Astrocyte (in vitro differentiated cells and primary cell): Measurements from ENCODE around the gene LYPD6B. TPM values are rescaled to one million over a fixed set of nuclear protein-coding genes. Genes with fewer than 3 reads are reported as not detected.

Experiments used
- DNase-seq: peaks from one replicate; pipeline ENCODE4 v3.0.0-alpha.2; 2010; ENCODE audit warnings: low read depth
- FAIRE-seq: peaks from 2 replicates; lab custom pipeline; 2011; peaks lifted over from hg19 to GRCh38; lab: Jason Lieb, UNC
- H2AFZ ChIP-seq: 2 replicates; pipeline ENCODE4 v1.6.0; 2012; ENCODE audit warnings: low read depth, low read length, inconsistent platforms
- H3K27ac ChIP-seq: 2 replicates; pipeline ENCODE4 v1.5.1; 2011; ENCODE audit warnings: low read depth, low read length, inconsistent platforms
- H3K27me3 ChIP-seq: 2 replicates; pipeline ENCODE4 v1.6.0; 2011; ENCODE audit warnings: low read length, inconsistent platforms; ENCODE audit not compliant: insufficient read depth
- H3K36me3 ChIP-seq: 2 replicates; pipeline ENCODE4 v1.5.1; 2011; ENCODE audit warnings: low read length, inconsistent platforms; ENCODE audit not compliant: insufficient read depth
- H3K4me1 ChIP-seq: 2 replicates; pipeline ENCODE4 v1.5.1; 2011; ENCODE audit warnings: low read length, inconsistent platforms; ENCODE audit not compliant: insufficient read depth
- H3K4me2 ChIP-seq: 2 replicates; pipeline ENCODE4 v1.6.0; 2012; ENCODE audit warnings: low read length, inconsistent platforms
- H3K4me3 ChIP-seq: 2 replicates; pipeline ENCODE4 v1.5.1; 2011; ENCODE audit warnings: low read depth, mild to moderate bottlenecking, low read length, inconsistent platforms; ENCODE audit not compliant: insufficient read depth
- H3K79me2 ChIP-seq: 2 replicates; pipeline ENCODE4 v1.6.0; 2012; ENCODE audit warnings: mild to moderate bottlenecking, low read length, inconsistent platforms; ENCODE audit not compliant: insufficient read depth
- H3K9ac ChIP-seq: 2 replicates; pipeline ENCODE4 v1.6.0; 2012; ENCODE audit warnings: mild to moderate bottlenecking, low read length, inconsistent platforms
- H3K9me3 ChIP-seq: 2 replicates; pipeline ENCODE4 v1.5.1; 2012; ENCODE audit warnings: low read depth, mild to moderate bottlenecking, low read length, inconsistent platforms; ENCODE audit not compliant: insufficient read depth
- H4K20me1 ChIP-seq: 2 replicates; pipeline ENCODE4 v1.6.0; 2012; ENCODE audit warnings: low read length, inconsistent platforms; ENCODE audit not compliant: insufficient read depth
- H3K27ac Mint-ChIP-seq: one replicate; pipeline ENCODE4 v1.8.0; 2021; ENCODE audit warnings: mild to moderate bottlenecking, mixed read lengths; ENCODE audit not compliant: unreplicated experiment
- H3K27me3 Mint-ChIP-seq: one replicate; pipeline ENCODE4 v1.8.0; 2021; ENCODE audit warnings: low read depth, mixed read lengths; ENCODE audit not compliant: unreplicated experiment
- H3K36me3 Mint-ChIP-seq: one replicate; pipeline ENCODE4 v1.8.0; 2021; ENCODE audit warnings: low read depth, mixed read lengths; ENCODE audit not compliant: unreplicated experiment
- H3K4me1 Mint-ChIP-seq: one replicate; pipeline ENCODE4 v1.8.0; 2021; ENCODE audit warnings: low read depth, mixed read lengths; ENCODE audit not compliant: unreplicated experiment
- H3K4me3 Mint-ChIP-seq: one replicate; pipeline ENCODE4 v1.8.0; 2021; ENCODE audit warnings: mild to moderate bottlenecking, moderate library complexity, mixed read lengths; ENCODE audit not compliant: unreplicated experiment
- H3K9me3 Mint-ChIP-seq: one replicate; pipeline ENCODE4 v1.8.0; 2021; ENCODE audit warnings: mild to moderate bottlenecking, mixed read lengths; ENCODE audit not compliant: unreplicated experiment
- CTCF ChIP-seq: IDR thresholded peaks from 2 replicates; pipeline ENCODE4 v1.5.1; 2011; ENCODE audit warnings: low read depth, mild to moderate bottlenecking, inconsistent platforms, low read length, moderate library complexity; ENCODE audit not compliant: insufficient read depth
- EZH2 ChIP-seq: IDR thresholded peaks from 2 replicates; pipeline ENCODE4 v1.6.1; 2012; ENCODE audit warnings: mild to moderate bottlenecking, low read length, inconsistent platforms; ENCODE audit not compliant: insufficient read depth
- total RNA-seq: library from RNA; stranded (reverse); gene quantifications from 2 replicates; pipeline ENCODE4 v1.2.1, GENCODE V29; 2021

The LYPD6B gene
- total RNA-seq, 1 donor from 2014 or later = 1.2 TPM

- H3K4me3 ChIP-seq = no peak overlapping the region
- H3K27ac ChIP-seq = no peak overlapping the region
- DNase-seq (no peak), FAIRE-seq (no peak)
- Mint-ChIP-seq H3K27me3 (peaks cover 2% of the 10 kb centered on the region), H3K4me3 (no peak overlapping the region), H3K27ac (peak overlapping the region; percentile 45), H3K4me1 (peaks cover 25% of the 10 kb centered on the region), H3K36me3 (no peaks in the 10 kb centered on the region), H3K9me3 (peaks cover 2% of the 10 kb centered on the region)
- no peaks in the 10 kb centered on the region for H4K20me1 ChIP-seq
- H3K9me3 ChIP-seq = no peaks in the 10 kb centered on the region
- H3K9ac ChIP-seq = no peak overlapping the region
- H3K79me2 ChIP-seq = no peaks in the 10 kb centered on the region
- no peak overlapping the region for H2AFZ ChIP-seq
- TF ChIP-seq CTCF (no peak), EZH2 (no peak)
- H3K4me1 ChIP-seq = no peaks in the 10 kb centered on the region
- H3K27me3 ChIP-seq = no peaks in the 10 kb centered on the region
- no peaks in the 10 kb centered on the region for H3K36me3 ChIP-seq
- H3K4me2 ChIP-seq = peak overlapping the region; percentile 31
These were observed 38.4 kb downstream of the LYPD6B start for GRCh38 chr2:149076863-149077412.

- Histone ChIP-seq H3K9me3 (no peaks in the 10 kb centered on the region), H3K4me3 (no peak overlapping the region), H3K36me3 (no peaks in the 10 kb centered on the region), H3K9ac (no peak overlapping the region), H4K20me1 (no peaks in the 10 kb centered on the region), H3K4me1 (no peaks in the 10 kb centered on the region), H3K27ac (no peak overlapping the region), H3K79me2 (no peaks in the 10 kb centered on the region), H3K27me3 (no peaks in the 10 kb centered on the region), H3K4me2 (no peak overlapping the region), H2AFZ (no peak overlapping the region)
- no peak for FAIRE-seq
- DNase-seq = no peak
- H3K9me3 Mint-ChIP-seq = no peaks in the 10 kb centered on the region
- H3K27me3 Mint-ChIP-seq = peaks cover 2% of the 10 kb centered on the region
- H3K4me1 Mint-ChIP-seq = peaks cover 27% of the 10 kb centered on the region
- TF ChIP-seq CTCF (no peak), EZH2 (no peak)
- H3K36me3 Mint-ChIP-seq = no peaks in the 10 kb centered on the region
- no peak overlapping the region for H3K4me3 Mint-ChIP-seq
- peak overlapping the region; percentile 55 for H3K27ac Mint-ChIP-seq
These were observed 39.4 kb downstream of the LYPD6B start for GRCh38 chr2:149077861-149078260.

GRCh38 chr2:149080099-149080498, 41.6 kb downstream of the LYPD6B start:
- Histone ChIP-seq H3K36me3 (no peaks in the 10 kb centered on the region), H3K9ac (no peak overlapping the region), H3K27me3 (no peaks in the 10 kb centered on the region), H3K9me3 (no peaks in the 10 kb centered on the region), H4K20me1 (no peaks in the 10 kb centered on the region), H2AFZ (no peak overlapping the region), H3K79me2 (no peaks in the 10 kb centered on the region), H3K4me2 (no peak overlapping the region), H3K27ac (no peak overlapping the region), H3K4me3 (no peak overlapping the region), H3K4me1 (no peaks in the 10 kb centered on the region)
- H3K4me3 Mint-ChIP-seq = no peak overlapping the region
- no peaks in the 10 kb centered on the region for H3K27me3 Mint-ChIP-seq
- H3K36me3 Mint-ChIP-seq = no peaks in the 10 kb centered on the region
- TF ChIP-seq EZH2 (no peak), CTCF (no peak)
- H3K9me3 Mint-ChIP-seq = no peaks in the 10 kb centered on the region
- H3K27ac Mint-ChIP-seq = no peak overlapping the region
- no peak for FAIRE-seq
- peaks cover 31% of the 10 kb centered on the region for H3K4me1 Mint-ChIP-seq
- no peak for DNase-seq
